ENCODE measurements around the gene MESD.

Gene MESD

GRCh38 chr15:81016489-81017068, 27.0 kb upstream of the MESD start:
- intact Hi-C loops (cut with DNase I) = no loop called here
- no peak for DNase-seq

GRCh38 chr15:81015621-81016488, 26.2 kb upstream of the MESD start:
- intact Hi-C loops (cut with DNase I) = no loop called here
- peak in 37 of 42 donors; percentile 24 to 83 (median 62) for DNase-seq

GRCh38 chr15:81014446-81015093, 25.0 kb upstream of the MESD start:
- intact Hi-C loops (cut with DNase I) = no loop called here
- DNase-seq = no peak

- intact Hi-C loops (cut with DNase I) = no loop called here
- DNase-seq = no peak
Observed at GRCh38 chr15:81013396-81013929, 23.8 kb upstream of the MESD start.

- intact Hi-C loops (cut with DNase I) = no loop called here
- no peak for DNase-seq
Observed at GRCh38 chr15:81012588-81012987, 23.0 kb upstream of the MESD start.

- intact Hi-C loops (cut with DNase I) = no loop called here
- no peak for DNase-seq
Observed at GRCh38 chr15:81011593-81011992, 22.0 kb upstream of the MESD start.

GRCh38 chr15:81010086-81010485, 20.5 kb upstream of the MESD start:
- no peak for DNase-seq
- intact Hi-C loops (cut with DNase I) = no loop called here

GRCh38 chr15:81008312-81008711, 18.7 kb upstream of the MESD start:
- intact Hi-C loops (cut with DNase I) = loop anchor here (10.0 kb wide), 1 partner anchor 46 kb away; no protein-coding TSS in a partner anchor
- DNase-seq = no peak

- intact Hi-C loops (cut with DNase I) = loop anchor here (10.0 kb wide), 1 partner anchor 47 kb away; no protein-coding TSS in a partner anchor
- DNase-seq = no peak
Observed at GRCh38 chr15:81007428-81008064, 17.9 kb upstream of the MESD start.

- intact Hi-C loops (cut with DNase I) = loop anchor here (10.0 kb wide), 1 partner anchor 49 kb away; no protein-coding TSS in a partner anchor
- no peak for DNase-seq
Observed at GRCh38 chr15:81006124-81006523, 16.5 kb upstream of the MESD start.

- intact Hi-C loops (cut with DNase I) = loop anchor here (10.0 kb wide), 1 partner anchor 52 kb away; no protein-coding TSS in a partner anchor
- no peak for DNase-seq
Observed at GRCh38 chr15:81003097-81003350, 13.4 kb upstream of the MESD start.

GRCh38 chr15:81002331-81003096, 12.9 kb upstream of the MESD start:
- DNase-seq = no peak
- intact Hi-C loops (cut with DNase I) = loop anchor here (10.0 kb wide), 1 partner anchor 52 kb away; no protein-coding TSS in a partner anchor

GRCh38 chr15:81002009-81002330, 12.4 kb upstream of the MESD start:
- intact Hi-C loops (cut with DNase I) = loop anchor here (10.0 kb wide), 1 partner anchor 53 kb away; no protein-coding TSS in a partner anchor
- DNase-seq = no peak

- DNase-seq = peak in 37 of 42 donors; percentile 27 to 75 (median 52)
- intact Hi-C loops (cut with DNase I) = loop anchor here (10.0 kb wide), 1 partner anchor 53 kb away; no protein-coding TSS in a partner anchor
Observed at GRCh38 chr15:81001152-81002008, 11.8 kb upstream of the MESD start.

GRCh38 chr15:81000624-81001151, 11.1 kb upstream of the MESD start, which contains the start of gene TLNRD1:
TSS of gene TLNRD1 (plus strand) at chr15:81000923. CDS start at chr15:81002272, 1,349 bp downstream.
- intact Hi-C loops (cut with DNase I) = loop anchor here (10.0 kb wide), 1 partner anchor 54 kb away; no protein-coding TSS in a partner anchor
- peak; percentile 61 to 95 (median 89) for DNase-seq

- intact Hi-C loops (cut with DNase I) = loop anchor here (10.0 kb wide), 1 partner anchor 55 kb away; no protein-coding TSS in a partner anchor
- DNase-seq = peak in 13 of 42 donors; percentile 22 to 65 (median 39)
Observed at GRCh38 chr15:81000144-81000623, 10.6 kb upstream of the MESD start.

- intact Hi-C loops (cut with DNase I) = loop anchor here (5.0 to 10.0 kb wide), 3 partner anchors 55 to 265 kb away; no protein-coding TSS in a partner anchor
Observed at GRCh38 chr15:80999623-81000036, 10.0 kb upstream of the MESD start.

More at GRCh38 chr15:80999623-81000036, 10.0 kb upstream of the MESD start:
- no peak for DNase-seq
